Measurements from ENCODE around the gene SRP68. TPM values are rescaled to one million over a fixed set of nuclear protein-coding genes. Genes with fewer than 3 reads are reported as not detected.

SRP68 gene
- total and polyA plus RNA-seq, 2 donors (not counting 1 experiment from before 2014, with no cell fraction given) = 29.6 to 82.3 TPM

DNA sequence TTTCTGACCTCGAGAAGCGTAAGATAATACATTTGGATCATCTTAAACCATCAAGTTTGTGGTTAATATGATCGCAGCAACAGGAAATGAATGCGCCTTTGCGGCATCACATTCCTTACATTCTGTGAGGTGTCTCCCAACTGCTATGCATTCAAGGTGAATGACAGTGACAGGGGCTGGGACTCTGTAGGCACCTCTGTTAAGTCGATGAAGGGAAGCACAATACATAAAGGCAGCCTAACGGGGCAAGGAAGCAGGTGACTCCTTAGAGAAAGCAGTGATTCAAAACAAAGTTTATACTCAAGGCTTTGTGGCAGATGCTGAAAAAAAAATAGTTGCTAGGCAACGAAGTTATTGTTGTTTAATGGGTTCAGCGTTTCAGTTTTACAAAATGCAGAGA, 23.6 kb downstream of the SRP68 start:
- ChIA-PET POLR2A (no interaction called here), CTCF (interaction anchor here (0.9 kb wide), 1 partner anchor 35 kb away, joined by 3 read pairs; no protein-coding TSS in a partner anchor)
- no peaks in the 10 kb centered on the region for H3K9me3 ChIP-seq (ENCODE audit: control extremely low read depth in 1 of 3, control insufficient read depth in 2 of 3, insufficient read depth in 1 of 3, low read length in 2 of 3)
- WGBS (ENCODE audit: insufficient coverage) = 74% methylated on average over 5 of the region's 9 CpGs
- no peak overlapping the region for H3K4me3 ChIP-seq (ENCODE audit: control extremely low read depth in 1 of 5, extremely low read depth in 1 of 5, insufficient read depth in 1 of 5, low read depth in 2 of 5, low read length in 4 of 5)
- no peak overlapping the region for H3K9ac ChIP-seq (ENCODE audit: low read length)
- DNase-seq (no peak), ATAC-seq (ENCODE audit: low read depth) (no peak)
- no peaks in the 10 kb centered on the region for H3K27me3 ChIP-seq (replicated peaks in 1 of 4; ENCODE audit: control extremely low read depth in 1 of 4, control insufficient read depth in 3 of 4, insufficient read depth in 4 of 4, low read length in 3 of 4)
- intact Hi-C loops (cut with micrococcal nuclease) = no loop called here
- H4K20me1 ChIP-seq (ENCODE audit: control insufficient read depth, insufficient read depth, low read length, poor library complexity, severe bottlenecking) = peaks cover 14% of the 10 kb centered on the region
- Mint-ChIP-seq H3K9me3 (ENCODE audit: insufficient read depth) (no peaks in the 10 kb centered on the region), H3K4me1 (peaks cover 6% of the 10 kb centered on the region), H3K4me3 (no peak overlapping the region), H3K27me3 (no peaks in the 10 kb centered on the region), H3K27ac (no peak overlapping the region)
- no peak overlapping the region for H2AFZ ChIP-seq (ENCODE audit: insufficient read depth, low read depth, low read length, poor library complexity, severe bottlenecking)
- TF ChIP-seq, protein P1, sequence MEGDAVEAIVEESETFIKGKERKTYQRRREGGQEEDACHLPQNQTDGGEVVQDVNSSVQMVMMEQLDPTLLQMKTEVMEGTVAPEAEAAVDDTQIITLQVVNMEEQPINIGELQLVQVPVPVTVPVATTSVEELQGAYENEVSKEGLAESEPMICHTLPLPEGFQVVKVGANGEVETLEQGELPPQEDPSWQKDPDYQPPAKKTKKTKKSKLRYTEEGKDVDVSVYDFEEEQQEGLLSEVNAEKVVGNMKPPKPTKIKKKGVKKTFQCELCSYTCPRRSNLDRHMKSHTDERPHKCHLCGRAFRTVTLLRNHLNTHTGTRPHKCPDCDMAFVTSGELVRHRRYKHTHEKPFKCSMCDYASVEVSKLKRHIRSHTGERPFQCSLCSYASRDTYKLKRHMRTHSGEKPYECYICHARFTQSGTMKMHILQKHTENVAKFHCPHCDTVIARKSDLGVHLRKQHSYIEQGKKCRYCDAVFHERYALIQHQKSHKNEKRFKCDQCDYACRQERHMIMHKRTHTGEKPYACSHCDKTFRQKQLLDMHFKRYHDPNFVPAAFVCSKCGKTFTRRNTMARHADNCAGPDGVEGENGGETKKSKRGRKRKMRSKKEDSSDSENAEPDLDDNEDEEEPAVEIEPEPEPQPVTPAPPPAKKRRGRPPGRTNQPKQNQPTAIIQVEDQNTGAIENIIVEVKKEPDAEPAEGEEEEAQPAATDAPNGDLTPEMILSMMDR (IDR thresholded peaks at IDR 0.05) = no peak
- H3K27ac ChIP-seq (ENCODE audit: low read length in 2 of 2) = no peak overlapping the region
- H3K4me1 ChIP-seq (ENCODE audit: control insufficient read depth in 2 of 2, insufficient read depth in 2 of 2, low read length in 2 of 2) = no peaks in the 10 kb centered on the region
- peaks cover 20 to 88% of the 10 kb centered on the region in 2 experiments for H3K36me3 ChIP-seq (replicated peaks in 1 of 2; ENCODE audit: control extremely low read depth in 1 of 2, control insufficient read depth in 1 of 2, extremely low read depth in 1 of 2, insufficient read depth in 2 of 2, low read length in 1 of 2)
- peaks cover 7% of the 10 kb centered on the region for H3K79me2 ChIP-seq (ENCODE audit: control insufficient read depth, insufficient read depth, low read length)
- H3K4me2 ChIP-seq (replicated peaks; ENCODE audit: low read depth, low read length, poor library complexity, severe bottlenecking) = no peak overlapping the region

DNA sequence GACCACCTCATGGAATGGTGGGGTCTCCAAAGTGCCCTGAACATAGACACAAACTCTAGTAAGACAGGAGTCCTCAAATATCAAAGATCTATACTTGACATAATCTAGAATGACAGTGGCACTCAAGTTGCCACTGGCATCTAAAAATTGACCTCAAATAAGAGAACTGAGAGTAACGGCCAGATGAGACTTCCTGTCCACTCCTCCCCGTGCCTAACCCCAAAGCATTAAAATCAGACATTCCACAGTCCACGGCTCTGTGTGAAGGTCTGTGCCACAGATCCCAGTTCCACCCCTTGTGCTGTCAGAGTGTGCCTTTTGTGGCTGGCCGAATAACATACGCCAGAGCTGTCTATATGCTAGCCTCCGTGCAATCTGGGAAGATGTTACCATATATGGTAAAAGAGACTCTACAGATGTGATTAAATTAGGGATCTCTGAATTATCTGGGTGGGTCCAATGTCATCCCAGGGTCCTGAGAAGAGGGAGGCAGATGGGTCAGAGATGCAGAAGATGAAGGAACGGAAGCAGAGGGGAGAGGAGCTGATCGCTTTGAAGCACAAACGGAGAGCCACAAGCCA, 24.2 kb downstream of the SRP68 start:
- H3K9me3 ChIP-seq (ENCODE audit: control extremely low read depth in 1 of 3, control insufficient read depth in 2 of 3, insufficient read depth in 1 of 3, low read length in 2 of 3) = no peaks in the 10 kb centered on the region
- Mint-ChIP-seq H3K4me3 (no peak overlapping the region), H3K27me3 (no peaks in the 10 kb centered on the region), H3K27ac (no peak overlapping the region), H3K4me1 (peaks cover 6% of the 10 kb centered on the region), H3K9me3 (ENCODE audit: insufficient read depth) (no peaks in the 10 kb centered on the region)
- ChIA-PET POLR2A (no interaction called here), CTCF (no interaction called here)
- DNase-seq = no peak
- no peak for ATAC-seq (ENCODE audit: low read depth)
- peaks cover 10% of the 10 kb centered on the region for H4K20me1 ChIP-seq (ENCODE audit: control insufficient read depth, insufficient read depth, low read length, poor library complexity, severe bottlenecking)
- H3K4me3 ChIP-seq (ENCODE audit: control extremely low read depth in 1 of 5, extremely low read depth in 1 of 5, insufficient read depth in 1 of 5, low read depth in 2 of 5, low read length in 4 of 5) = no peak overlapping the region
- no peak for TF ChIP-seq EZH2 (IDR thresholded peaks at IDR 0.05; ENCODE audit: borderline replicate concordance, insufficient read depth, low read depth, low read length, poor library complexity, severe bottlenecking)
- TF ChIP-seq, protein P1 (IDR thresholded peaks at IDR 0.05) = no peak
- H3K4me1 ChIP-seq (ENCODE audit: control insufficient read depth in 2 of 2, insufficient read depth in 2 of 2, low read length in 2 of 2) = no peaks in the 10 kb centered on the region
- H3K27ac ChIP-seq (ENCODE audit: low read length in 2 of 2) = no peak overlapping the region
- H3K27me3 ChIP-seq (replicated peaks in 1 of 4; ENCODE audit: control extremely low read depth in 1 of 4, control insufficient read depth in 3 of 4, insufficient read depth in 4 of 4, low read length in 3 of 4) = no peaks in the 10 kb centered on the region
- no peak overlapping the region for H3K4me2 ChIP-seq (replicated peaks; ENCODE audit: low read depth, low read length, poor library complexity, severe bottlenecking)
- intact Hi-C loops (cut with micrococcal nuclease) = no loop called here
- H3K9ac ChIP-seq (ENCODE audit: low read length) = no peak overlapping the region
- peaks cover 25 to 88% of the 10 kb centered on the region in 2 experiments for H3K36me3 ChIP-seq (replicated peaks in 1 of 2; ENCODE audit: control extremely low read depth in 1 of 2, control insufficient read depth in 1 of 2, extremely low read depth in 1 of 2, insufficient read depth in 2 of 2, low read length in 1 of 2)
- no peak overlapping the region for H2AFZ ChIP-seq (ENCODE audit: insufficient read depth, low read depth, low read length, poor library complexity, severe bottlenecking)
- H3K79me2 ChIP-seq (ENCODE audit: control insufficient read depth, insufficient read depth, low read length) = peaks cover 7% of the 10 kb centered on the region
- WGBS (ENCODE audit: insufficient coverage) = 79% methylated on average over 9 of the region's 9 CpGs
